NCI-H82 treated with DMSO at 0.1 percent for 48 hours (cell line): ENCODE measurements around the gene NFATC4.
A peak's percentile ranks its signal among the peaks of the same experiment; 100 is the strongest.
"Not testable (repeated sequence)": the region's sequence is repeated elsewhere in the genome, so short reads cannot be mapped to it uniquely, and the experiment has no call there.

Experiments
- DNase-seq: peaks from one replicate; lab custom pipeline; 2025; ENCODE audit not compliant: unreplicated experiment; lab: John Stamatoyannopoulos, UW

NFATC4 gene

GRCh38 chr14:24367514-24368211 lies at the start of gene NFATC4:
Gene NFATC4 (plus strand): TSS chr14:24368184. CDS start chr14:24368341, 157 bp downstream.
- DNase-seq: peak; percentile 85

- no peak for DNase-seq
Measured at GRCh38 chr14:24321212-24321975, 46.6 kb upstream of the NFATC4 start.

GRCh38 chr14:24322672-24323071 lies 45.3 kb upstream of the NFATC4 start:
- DNase-seq: no peak

DNA sequence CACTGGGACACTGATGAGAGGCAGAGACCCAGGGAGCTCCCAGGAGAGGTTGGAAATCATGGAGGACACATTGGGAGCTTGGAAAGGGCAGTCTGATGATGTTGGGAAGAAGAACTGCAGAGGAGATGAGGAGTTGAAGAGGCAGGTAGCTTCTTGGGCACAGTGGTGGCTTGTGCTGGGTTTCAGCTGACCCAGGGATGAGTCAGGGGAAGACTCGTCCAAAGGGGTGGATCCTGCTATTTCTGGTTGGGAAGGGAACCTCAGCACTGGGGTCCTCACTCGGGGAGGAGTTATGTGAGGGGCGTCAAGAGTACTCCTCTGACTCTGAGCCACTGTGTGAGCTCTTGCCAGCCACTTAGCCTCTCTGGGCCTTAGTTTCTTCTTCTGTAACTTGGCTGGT lies 44.6 kb upstream of the NFATC4 start:
- no peak for DNase-seq

GRCh38 chr14:24324024-24324423 lies 44.0 kb upstream of the NFATC4 start:
- no peak for DNase-seq

GRCh38 chr14:24325041-24325530 lies 42.9 kb upstream of the NFATC4 start:
- no peak for DNase-seq

DNA sequence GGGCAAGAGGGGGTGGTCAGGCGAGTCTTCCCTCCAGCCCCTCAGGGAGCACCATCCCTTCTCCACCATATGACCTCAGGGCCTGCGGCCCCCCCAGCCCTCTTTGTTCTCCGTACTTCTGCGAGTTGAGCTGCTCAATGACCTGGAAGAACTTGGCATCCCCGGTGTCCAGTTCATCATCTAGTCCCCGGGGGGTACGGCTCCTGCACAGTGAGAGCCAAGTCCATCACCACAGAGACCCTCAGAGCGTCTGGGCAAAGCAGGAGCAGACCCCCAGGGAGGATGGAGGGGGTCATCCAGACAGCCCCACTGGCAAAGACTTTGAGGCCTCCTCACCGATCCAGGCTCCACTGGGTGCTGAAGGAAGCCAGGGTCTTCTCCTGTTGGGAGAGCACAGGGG lies 42.0 kb upstream of the NFATC4 start:
- DNase-seq: no peak

- DNase-seq: no peak
Measured at GRCh38 chr14:24327303-24327702, 40.7 kb upstream of the NFATC4 start.

GRCh38 chr14:24327914-24328313 lies 40.1 kb upstream of the NFATC4 start:
- not testable (repeated sequence) for DNase-seq

GRCh38 chr14:24329073-24329663 lies 38.8 kb upstream of the NFATC4 start:
- no peak for DNase-seq

DNA sequence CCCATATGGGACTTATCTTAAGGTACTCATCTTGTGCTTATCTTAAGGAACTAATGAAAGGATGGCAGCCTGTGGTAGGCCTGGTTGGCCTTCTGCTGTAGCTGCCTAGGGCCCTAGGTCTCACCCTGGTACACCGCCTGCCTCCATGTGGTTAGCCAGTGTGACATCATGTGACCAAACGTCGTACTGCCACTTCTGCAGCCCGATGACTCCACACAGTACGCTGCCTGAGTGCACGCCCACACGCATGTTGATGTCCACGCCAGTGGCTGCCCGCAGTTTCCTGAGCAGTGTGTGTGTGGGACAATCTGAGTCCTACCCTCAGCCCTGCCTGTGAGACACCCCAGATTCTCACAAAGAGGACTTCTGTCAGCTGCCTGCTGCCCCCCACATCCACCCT lies 38.2 kb upstream of the NFATC4 start:
- no peak for DNase-seq

DNA sequence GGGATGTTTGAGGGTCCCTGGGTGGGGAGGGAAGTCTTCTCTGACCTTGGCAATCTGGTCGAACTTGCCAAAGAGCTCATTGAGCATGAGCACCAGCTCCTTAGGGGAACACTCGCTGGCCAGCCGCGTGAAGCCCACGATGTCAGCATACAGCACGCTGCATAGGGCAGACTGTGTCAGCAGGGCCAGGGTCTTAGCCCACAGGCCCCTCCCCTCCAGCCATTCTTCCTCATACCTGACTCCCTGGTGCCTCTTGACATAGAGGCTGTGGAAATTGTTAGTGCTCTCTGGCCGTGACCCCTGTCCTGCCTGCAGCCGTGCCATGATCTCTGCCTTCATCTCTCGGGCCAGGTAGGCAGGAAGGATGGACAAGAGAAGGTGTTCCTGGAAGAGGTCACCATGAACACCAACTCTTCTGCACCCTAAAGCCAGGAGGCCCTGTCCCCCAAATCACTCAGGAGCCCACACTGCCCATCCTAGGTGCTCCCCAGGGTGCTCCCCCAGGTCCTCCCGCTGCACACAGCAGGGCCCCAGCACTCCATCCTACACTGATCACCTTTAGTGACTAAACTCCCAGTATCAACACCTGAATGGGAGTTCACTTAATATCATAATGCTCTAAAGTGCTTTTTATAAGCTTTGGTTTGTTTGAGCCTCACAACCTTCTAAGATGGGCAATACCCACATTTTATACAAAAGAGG lies 36.9 kb upstream of the NFATC4 start:
- DNase-seq: no peak

- DNase-seq: no peak
Measured at GRCh38 chr14:24331731-24332267, 36.2 kb upstream of the NFATC4 start.

GRCh38 chr14:24332268-24332993 lies 35.6 kb upstream of the NFATC4 start:
- no peak for DNase-seq

GRCh38 chr14:24334431-24335291 lies 33.3 kb upstream of the NFATC4 start, which contains the start of gene ADCY4:
Gene ADCY4 (minus strand): TSS chr14:24335071. CDS start chr14:24334652, 419 bp downstream.
- DNase-seq: no peak

DNA sequence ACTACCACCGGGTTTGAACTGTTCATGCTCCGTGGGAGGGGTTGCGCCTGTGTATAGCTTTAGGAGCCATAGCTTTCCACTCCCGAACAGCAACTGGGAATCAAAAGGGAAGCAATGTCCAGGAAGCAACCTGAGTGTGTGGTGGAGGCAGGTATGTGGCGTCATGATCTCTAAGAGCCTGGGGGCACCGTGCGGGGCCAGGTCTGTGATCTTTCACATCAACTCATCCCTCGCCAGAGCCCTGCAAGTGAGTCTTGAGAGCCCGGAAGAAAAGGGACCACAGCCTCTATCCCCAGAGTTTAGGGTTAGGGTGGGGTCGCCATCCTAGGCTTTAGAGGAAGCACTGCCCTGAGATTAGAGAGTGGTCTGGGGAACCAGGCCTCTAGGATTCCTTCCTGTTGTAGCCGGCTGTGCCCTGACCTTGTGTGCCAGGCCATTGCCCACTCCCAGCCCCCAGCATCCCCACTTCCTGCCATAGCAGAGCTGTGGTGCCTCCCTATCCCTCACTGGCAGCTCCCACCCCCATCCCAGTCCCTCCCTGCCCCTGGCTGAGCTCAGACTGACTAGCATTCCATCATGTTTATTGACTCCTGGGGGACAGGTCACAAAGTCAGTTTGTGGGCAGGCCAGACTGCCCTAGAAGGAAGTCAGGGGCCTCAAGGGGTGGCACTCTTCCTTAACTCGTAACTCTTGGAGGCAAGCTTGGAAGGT lies 32.4 kb upstream of the NFATC4 start:
- DNase-seq: no peak

- DNase-seq: no peak
Measured at GRCh38 chr14:24337144-24337823, 30.7 kb upstream of the NFATC4 start.

DNA sequence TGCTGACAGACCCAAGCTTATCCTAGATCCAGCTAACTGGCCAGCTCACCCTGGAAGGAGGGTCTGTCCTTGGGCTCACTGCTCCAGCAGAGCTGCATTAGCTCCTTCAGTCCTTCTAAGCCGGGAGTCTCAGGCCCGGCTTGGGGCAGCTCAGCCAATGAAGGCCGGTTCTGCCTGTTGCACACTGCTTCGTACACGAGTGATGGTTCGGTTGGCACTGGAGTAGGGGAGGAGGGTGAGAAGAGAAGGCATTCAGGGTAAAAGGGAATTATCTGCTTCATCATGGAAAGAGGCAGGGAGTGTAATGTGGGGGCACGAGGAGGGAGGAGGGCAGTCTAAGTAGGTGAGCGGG lies 30.2 kb upstream of the NFATC4 start:
- no peak for DNase-seq
